Natural killer cell treated with Interleukin-12 subunit alpha and Interleukin-12 subunit beta and Interleukin-15 and Interleukin-18, amount 100 ng/mL, for 72 hours (primary cell): ENCODE measurements around the gene MATR3. TPM values are rescaled to one million over a fixed set of nuclear protein-coding genes. Genes with fewer than 3 reads are reported as not detected.

Experiments
- ATAC-seq, 2 donors: fragments of 150-1000 bp; cut with Tn5 transposase in 1 of 2; sonication (Bioruptor Pico), chemical (Tn5 transposase) in 1 of 2; 2 replicates each; pipeline ENCODE4 v1.10.0; 2021
- DNase-seq: peaks from one replicate; pipeline ENCODE4 v3.0.0; 2022; ENCODE audit warnings: low spot score
- H3K27ac Mint-ChIP-seq, 2 donors: 1 replicate in 1 of 2; 2 replicates in 1 of 2; pipeline ENCODE4 v1.8.0; 2022; ENCODE audit warnings: mixed read lengths in 2 of 2, mild to moderate bottlenecking in 1 of 2, moderate library complexity in 1 of 2
- H3K27me3 Mint-ChIP-seq, 2 donors: 1 replicate in 1 of 2; 2 replicates in 1 of 2; pipeline ENCODE4 v1.8.0; 2022; ENCODE audit warnings: mixed read lengths in 2 of 2
- H3K36me3 Mint-ChIP-seq: one replicate; pipeline ENCODE4 v1.8.0; 2022; ENCODE audit warnings: mixed read lengths
- H3K4me1 Mint-ChIP-seq, 2 donors: 1 replicate in 1 of 2; 2 replicates in 1 of 2; pipeline ENCODE4 v1.8.0; 2022; ENCODE audit warnings: low read depth in 2 of 2, mixed read lengths in 2 of 2, mild to moderate bottlenecking in 1 of 2
- H3K4me3 Mint-ChIP-seq: one replicate; pipeline ENCODE4 v1.8.0; 2022; ENCODE audit warnings: mixed read lengths
- H3K9me3 Mint-ChIP-seq: 2 replicates; pipeline ENCODE4 v1.8.0; 2022; ENCODE audit warnings: mixed read lengths
- total RNA-seq, 2 donors: library from RNA; stranded (reverse); gene quantifications; one replicate each; pipeline ENCODE4 v1.2.3, GENCODE V29; 2022

The MATR3 gene
- total RNA-seq, result 100 to 1,000 TPM; 206 to 229 TPM

- Mint-ChIP-seq H3K36me3 (peaks cover 19% of the 10 kb centered on the region), H3K9me3 (no peaks in the 10 kb centered on the region), H3K27ac (peak within 1 kb of the TSS; percentile 91 to 97), H3K4me1 (peaks cover 33 to 49% of the 10 kb centered on the region in 2 donors), H3K27me3 (no peaks in the 10 kb centered on the region), H3K4me3 (peak within 1 kb of the TSS; percentile 98)
- ATAC-seq, result peak; percentile 95 to 97
- DNase-seq, result peak; percentile 96
These were observed at the start of gene MATR3 for GRCh38 chr5:139293507-139294373. MATR3 (plus strand) TSS chr5:139293740; CDS start chr5:139307416, 13,676 bp downstream.

- H3K4me3 Mint-ChIP-seq, result no peak overlapping the region
- peak overlapping the region; percentile 52 to 58 for H3K27ac Mint-ChIP-seq
- H3K36me3 Mint-ChIP-seq, result no peaks in the 10 kb centered on the region
- DNase-seq, result no peak
- no peak for ATAC-seq
- H3K4me1 Mint-ChIP-seq, result peaks cover 7 to 12% of the 10 kb centered on the region in 2 donors
- peaks cover 1 to 5% of the 10 kb centered on the region in 2 donors for H3K27me3 Mint-ChIP-seq
- no peaks in the 10 kb centered on the region for H3K9me3 Mint-ChIP-seq
These were observed 47.8 kb upstream of the MATR3 start for GRCh38 chr5:139245637-139246339.

- no peaks in the 10 kb centered on the region for H3K36me3 Mint-ChIP-seq
- ATAC-seq (peak; percentile 64 to 91), DNase-seq (no peak)
- peak overlapping the region; percentile 52 to 58 for H3K27ac Mint-ChIP-seq
- H3K9me3 Mint-ChIP-seq, result no peaks in the 10 kb centered on the region
- H3K27me3 Mint-ChIP-seq, result peaks cover 0 to 4% of the 10 kb centered on the region in 2 donors
- H3K4me1 Mint-ChIP-seq, result peaks cover 12 to 16% of the 10 kb centered on the region in 2 donors
- no peak overlapping the region for H3K4me3 Mint-ChIP-seq
These were observed 47.1 kb upstream of the MATR3 start for GRCh38 chr5:139246394-139246793.

GRCh38 chr5:139248826-139249453 lies 44.6 kb upstream of the MATR3 start:
- H3K27ac Mint-ChIP-seq, result no peak overlapping the region
- no peak overlapping the region for H3K4me3 Mint-ChIP-seq
- H3K36me3 Mint-ChIP-seq, result no peaks in the 10 kb centered on the region
- DNase-seq, result no peak
- no peak for ATAC-seq
- H3K4me1 Mint-ChIP-seq, result peaks cover 13 to 17% of the 10 kb centered on the region in 2 donors
- H3K27me3 Mint-ChIP-seq, result no peaks in the 10 kb centered on the region
- no peaks in the 10 kb centered on the region for H3K9me3 Mint-ChIP-seq

GRCh38 chr5:139251281-139251687 lies 42.3 kb upstream of the MATR3 start:
- peak; percentile 36 to 40 for ATAC-seq
- H3K9me3 Mint-ChIP-seq, result no peaks in the 10 kb centered on the region
- peaks cover 11 to 12% of the 10 kb centered on the region in 2 donors for H3K4me1 Mint-ChIP-seq
- H3K36me3 Mint-ChIP-seq, result no peaks in the 10 kb centered on the region
- H3K27me3 Mint-ChIP-seq, result no peaks in the 10 kb centered on the region
- DNase-seq, result no peak
- no peak overlapping the region for H3K4me3 Mint-ChIP-seq
- H3K27ac Mint-ChIP-seq, result peak overlapping the region in 1 of 2 donors; percentile 47

GRCh38 chr5:139251695-139252288 lies 41.7 kb upstream of the MATR3 start:
- H3K4me3 Mint-ChIP-seq, result no peak overlapping the region
- no peaks in the 10 kb centered on the region for H3K9me3 Mint-ChIP-seq
- peaks cover 6 to 7% of the 10 kb centered on the region in 2 donors for H3K4me1 Mint-ChIP-seq
- no peak for DNase-seq
- no peak for ATAC-seq
- no peaks in the 10 kb centered on the region for H3K36me3 Mint-ChIP-seq
- H3K27ac Mint-ChIP-seq, result peak overlapping the region in 1 of 2 donors; percentile 47
- no peaks in the 10 kb centered on the region for H3K27me3 Mint-ChIP-seq

- no peaks in the 10 kb centered on the region for H3K36me3 Mint-ChIP-seq
- peaks cover 5 to 6% of the 10 kb centered on the region in 2 donors for H3K4me1 Mint-ChIP-seq
- DNase-seq (no peak), ATAC-seq (no peak)
- no peaks in the 10 kb centered on the region for H3K9me3 Mint-ChIP-seq
- H3K4me3 Mint-ChIP-seq, result no peak overlapping the region
- no peaks in the 10 kb centered on the region for H3K27me3 Mint-ChIP-seq
- no peak overlapping the region for H3K27ac Mint-ChIP-seq
These were observed 40.4 kb upstream of the MATR3 start for GRCh38 chr5:139253115-139253514.

- H3K27ac Mint-ChIP-seq, result no peak overlapping the region
- H3K9me3 Mint-ChIP-seq, result no peaks in the 10 kb centered on the region
- peak in 1 of 2 donors; percentile 28 for ATAC-seq
- H3K27me3 Mint-ChIP-seq, result peaks cover 9 to 15% of the 10 kb centered on the region in 2 donors
- no peaks in the 10 kb centered on the region for H3K36me3 Mint-ChIP-seq
- H3K4me3 Mint-ChIP-seq, result no peak overlapping the region
- peaks cover 0 to 2% of the 10 kb centered on the region in 2 donors for H3K4me1 Mint-ChIP-seq
- DNase-seq, result no peak
These were observed 36.7 kb upstream of the MATR3 start for GRCh38 chr5:139256820-139257219.

- Mint-ChIP-seq H3K27me3 (peaks cover 9 to 19% of the 10 kb centered on the region in 2 donors), H3K27ac (no peak overlapping the region), H3K36me3 (no peaks in the 10 kb centered on the region), H3K4me3 (no peak overlapping the region), H3K9me3 (no peaks in the 10 kb centered on the region), H3K4me1 (peaks cover 0 to 5% of the 10 kb centered on the region in 2 donors)
- DNase-seq (no peak), ATAC-seq (no peak)
These were observed 31.3 kb upstream of the MATR3 start for GRCh38 chr5:139262059-139262741.

- Mint-ChIP-seq H3K36me3 (no peaks in the 10 kb centered on the region), H3K9me3 (no peaks in the 10 kb centered on the region), H3K4me1 (peaks cover under 1 to 6% of the 10 kb centered on the region in 2 donors), H3K4me3 (no peak overlapping the region), H3K27ac (no peak overlapping the region), H3K27me3 (peaks cover 9 to 19% of the 10 kb centered on the region in 2 donors)
- peak; percentile 61 for DNase-seq
- peak; percentile 77 to 83 for ATAC-seq
These were observed 30.6 kb upstream of the MATR3 start for GRCh38 chr5:139262742-139263445.

- Mint-ChIP-seq H3K9me3 (no peaks in the 10 kb centered on the region), H3K4me3 (no peak overlapping the region), H3K4me1 (peaks cover 6 to 13% of the 10 kb centered on the region in 2 donors), H3K27me3 (peaks cover 9 to 18% of the 10 kb centered on the region in 2 donors), H3K36me3 (no peaks in the 10 kb centered on the region), H3K27ac (no peak overlapping the region)
- no peak for ATAC-seq
- DNase-seq, result no peak
These were observed 30.0 kb upstream of the MATR3 start for GRCh38 chr5:139263536-139263935.

GRCh38 chr5:139263946-139264345 lies 29.6 kb upstream of the MATR3 start:
- no peaks in the 10 kb centered on the region for H3K36me3 Mint-ChIP-seq
- H3K27ac Mint-ChIP-seq, result no peak overlapping the region
- DNase-seq, result no peak
- no peak overlapping the region for H3K4me3 Mint-ChIP-seq
- ATAC-seq, result no peak
- H3K9me3 Mint-ChIP-seq, result no peaks in the 10 kb centered on the region
- H3K4me1 Mint-ChIP-seq, result peaks cover 6 to 16% of the 10 kb centered on the region in 2 donors
- H3K27me3 Mint-ChIP-seq, result peaks cover 9 to 17% of the 10 kb centered on the region in 2 donors
